HG03469 (cell line): ENCODE data around the gene CIAO3.
"Not testable (repeated sequence)": the region's sequence is repeated elsewhere in the genome, so short reads cannot be mapped to it uniquely, and the experiment has no call there.

Source experiments
- ATAC-seq: cut with Tn5 transposase; IDR thresholded peaks from one replicate; pipeline ENCODE4 v1.9.1; 2021; ENCODE audit warnings: mild to moderate bottlenecking, moderate library complexity, moderate number of reproducible peaks; ENCODE audit not compliant: unreplicated experiment

CIAO3 gene

DNA sequence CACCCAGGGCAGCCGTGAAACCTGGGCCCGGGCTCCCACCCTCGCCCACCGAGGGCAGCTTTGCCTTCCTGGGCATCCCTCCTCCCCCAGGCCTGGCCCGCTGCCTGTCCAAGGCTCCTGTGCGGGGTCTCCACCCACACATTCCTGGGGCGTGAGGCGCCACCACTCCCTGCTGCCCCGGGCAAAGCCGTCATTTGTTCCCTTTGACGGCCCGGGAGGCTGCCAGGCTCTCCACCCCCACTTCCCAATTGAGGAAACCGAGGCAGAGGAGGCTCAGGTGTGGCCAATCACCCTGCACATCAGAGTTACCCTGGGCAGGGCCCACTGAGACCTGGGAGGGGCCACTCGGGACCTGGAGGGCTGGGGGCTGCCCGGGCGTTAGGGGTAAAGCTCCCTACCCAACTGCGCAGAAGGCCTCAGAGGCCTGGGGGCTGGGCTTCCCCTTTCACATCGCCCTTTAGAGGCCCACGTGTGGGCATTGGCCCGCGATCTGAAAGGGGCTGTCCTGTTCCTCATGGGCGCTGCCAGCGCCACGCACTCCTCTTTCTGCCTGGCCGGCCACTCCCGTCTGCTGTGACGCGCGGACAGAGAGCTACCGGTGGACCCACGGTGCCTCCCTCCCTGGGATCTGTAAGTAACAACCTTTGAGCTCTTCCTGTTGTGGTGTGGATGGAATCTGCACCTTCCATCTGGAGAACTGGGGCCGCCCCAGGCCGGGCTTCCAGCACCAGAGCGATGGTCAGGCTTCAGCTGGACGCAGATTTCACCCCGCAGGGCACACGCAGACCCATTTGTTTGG, 19.9 kb upstream of the CIAO3 start, which contains the start of gene MSLN:
TSS of gene MSLN (plus strand) at position 190 of the 799 bp plus-strand sequence. CDS start 1,947 bp downstream, outside the sequence.
- ATAC-seq: no peak

DNA sequence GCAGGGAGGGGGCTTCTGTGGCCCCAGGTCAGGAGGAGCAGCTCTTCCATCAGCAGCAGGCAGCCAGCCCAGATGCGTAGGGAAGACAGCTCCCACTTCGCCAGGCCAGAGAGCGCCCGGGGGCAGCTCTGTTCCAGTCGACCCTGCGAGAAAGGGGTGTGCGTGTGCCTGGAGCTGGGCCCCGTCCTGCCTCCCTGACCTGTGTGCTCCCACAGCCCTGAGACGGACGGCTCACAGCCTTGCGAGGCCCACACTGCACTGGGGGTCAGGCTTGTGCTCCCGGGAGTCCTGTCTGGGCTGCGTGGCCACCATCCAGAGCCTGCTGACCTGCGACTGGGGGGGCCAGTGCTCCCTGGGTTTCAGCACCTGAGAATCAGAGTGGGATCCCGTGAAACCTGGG, 19.3 kb upstream of the CIAO3 start:
- no peak for ATAC-seq

DNA sequence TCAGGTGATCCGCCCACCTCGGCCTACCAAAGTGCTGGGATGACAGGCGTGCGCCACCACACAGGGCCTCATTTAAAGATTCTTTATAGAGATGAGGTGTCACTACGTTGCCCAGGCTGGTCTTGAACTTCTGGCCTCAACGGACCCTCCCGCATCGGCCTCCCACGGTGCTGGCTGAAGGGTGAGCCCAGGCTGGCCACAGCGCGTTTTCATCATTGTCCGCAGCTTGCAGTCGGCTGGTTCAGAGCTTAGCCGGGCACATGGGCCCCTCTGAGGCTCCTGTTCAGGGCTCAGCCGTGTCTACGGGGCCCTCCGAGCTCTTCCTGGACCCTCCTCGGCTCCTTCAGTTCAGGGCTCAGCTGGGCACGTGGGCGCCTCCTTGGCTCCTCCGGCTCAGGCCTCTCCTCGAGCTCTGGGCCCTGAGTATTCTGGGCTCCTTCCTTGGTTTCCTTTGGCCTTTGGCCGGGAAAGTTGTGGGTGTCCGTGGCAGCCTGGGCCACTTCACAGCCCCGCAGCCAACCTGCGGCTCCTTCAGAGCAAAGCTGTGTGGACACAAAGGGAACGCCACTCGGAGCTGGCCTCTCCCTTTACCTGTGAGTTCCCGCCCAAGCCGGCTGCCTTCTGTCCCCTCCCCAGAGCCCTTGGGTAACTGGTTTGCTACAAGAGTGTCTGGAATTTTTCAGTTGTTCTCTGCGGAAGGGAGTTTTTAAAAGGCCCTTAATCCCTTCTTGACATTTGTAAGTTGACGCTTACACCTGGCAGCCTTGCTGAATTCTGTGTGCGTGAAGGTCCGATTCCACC, 18.5 kb upstream of the CIAO3 start:
- ATAC-seq: no peak

DNA sequence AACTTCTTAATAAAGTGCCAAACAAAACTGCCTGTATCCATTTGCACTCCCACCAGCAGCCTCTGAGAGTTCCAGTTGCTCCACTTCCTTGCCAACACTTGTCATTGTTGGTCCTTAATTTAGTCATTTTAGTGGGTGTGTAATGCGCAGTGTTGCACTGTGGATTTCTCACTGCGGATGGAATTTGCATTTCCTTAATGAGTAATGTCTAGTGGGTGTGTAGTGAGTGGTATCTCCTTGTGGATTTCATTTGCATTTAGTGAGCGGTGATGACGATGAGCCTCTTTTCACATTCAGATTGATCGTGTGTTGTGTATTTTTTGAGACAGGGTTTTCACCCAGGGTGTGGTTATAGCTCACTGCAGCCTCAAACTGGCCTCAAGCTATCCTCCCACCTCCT, 15.6 kb upstream of the CIAO3 start:
- no peak for ATAC-seq

DNA sequence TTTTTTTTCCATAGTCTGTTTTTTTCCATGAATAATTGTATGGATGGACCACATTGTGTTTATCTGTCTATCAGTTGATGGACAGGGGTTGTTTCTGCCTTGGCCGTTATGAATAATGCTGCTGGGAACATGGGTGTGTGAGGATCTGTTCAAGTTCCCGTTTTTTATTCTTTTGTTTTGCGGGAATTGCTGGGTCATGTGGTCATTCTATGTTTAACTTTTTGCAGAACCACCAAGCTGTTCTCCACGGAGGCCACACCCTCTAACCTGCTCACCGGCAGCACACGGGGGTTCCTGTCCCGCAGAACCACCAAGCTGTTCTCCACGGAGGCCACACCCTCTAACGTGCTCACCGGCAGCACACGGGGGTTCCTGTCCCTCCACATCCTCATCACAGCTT, 13.9 kb upstream of the CIAO3 start:
- no peak for ATAC-seq

DNA sequence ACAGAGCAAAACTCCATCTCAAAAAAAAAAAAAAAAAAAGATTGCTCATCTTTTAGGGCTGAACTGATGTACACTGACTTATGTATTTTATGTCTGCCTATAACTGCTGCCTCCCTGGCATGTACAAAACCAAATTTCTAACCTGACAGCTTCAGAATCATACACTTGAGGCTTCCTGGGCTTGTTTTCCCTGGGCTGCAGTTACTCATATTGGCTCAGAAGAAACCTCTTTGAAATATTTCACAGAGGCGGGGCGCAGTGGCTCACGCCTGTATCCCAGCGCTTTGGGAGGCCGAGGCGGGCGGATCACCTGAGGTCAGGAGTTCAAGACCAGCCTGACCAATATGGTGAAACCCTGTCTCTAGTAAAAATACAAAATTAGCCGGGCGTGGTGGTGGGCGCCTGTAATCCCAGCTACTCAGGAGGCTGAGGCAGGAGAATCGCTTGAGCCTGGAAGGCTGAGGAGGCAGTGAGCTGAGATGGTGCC, 13.4 kb upstream of the CIAO3 start:
- not testable (repeated sequence) for ATAC-seq

DNA sequence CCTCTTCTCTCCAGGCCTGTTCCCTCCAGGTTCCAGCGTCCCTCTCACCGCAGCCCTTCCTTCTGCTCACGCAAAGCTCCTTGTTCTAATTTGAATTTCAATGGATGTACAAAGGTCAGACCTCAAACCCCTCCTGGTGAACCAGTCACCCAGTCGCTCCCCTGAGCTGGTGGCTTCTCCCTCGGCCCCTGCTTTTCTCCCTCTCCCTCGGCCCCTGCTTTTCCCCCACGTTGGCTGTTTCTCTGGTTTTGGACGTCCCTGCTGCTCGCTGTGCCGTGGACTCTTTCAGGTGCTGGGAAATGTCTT, 11.2 kb upstream of the CIAO3 start:
- no peak for ATAC-seq

DNA sequence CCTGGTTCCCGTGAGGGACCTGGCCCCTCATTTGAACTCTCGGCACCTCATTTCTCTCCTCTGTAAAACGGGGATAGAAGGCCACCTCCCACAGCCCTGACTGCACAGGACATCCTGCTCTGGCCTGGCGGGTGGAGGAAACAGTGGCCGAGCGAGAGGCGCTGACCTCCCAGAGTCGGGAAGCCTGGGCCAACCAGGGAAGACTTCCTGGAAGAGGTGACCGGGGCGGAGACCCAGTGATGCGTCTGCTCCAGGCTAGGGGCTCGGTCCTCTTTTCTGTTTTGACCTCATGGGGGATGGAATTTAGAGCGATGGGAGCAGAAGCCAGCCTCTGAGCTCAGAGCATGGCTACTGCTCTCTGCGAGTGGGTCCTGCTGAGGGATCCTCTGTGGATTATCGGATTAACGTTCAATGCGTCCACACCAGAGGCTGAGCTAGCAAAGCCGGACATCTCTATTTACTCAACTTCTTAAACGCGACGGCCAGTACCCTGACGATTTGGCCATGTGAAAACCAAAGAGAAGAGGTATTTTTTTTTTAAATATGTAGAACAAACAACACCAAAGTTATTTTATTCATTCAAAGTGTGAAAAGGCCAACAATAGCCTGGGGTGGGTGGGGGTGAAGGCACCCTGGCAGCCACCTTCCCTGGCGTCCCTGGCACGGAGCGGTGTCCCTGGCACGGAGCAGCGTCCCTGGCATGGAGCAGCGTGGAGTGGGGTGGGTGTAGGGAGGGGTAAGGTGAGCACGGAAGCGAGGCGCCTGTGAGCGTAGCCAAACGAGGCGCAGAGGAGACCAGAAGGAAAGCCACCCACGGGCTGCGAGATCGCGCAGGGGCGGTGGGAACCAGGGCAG, 10.6 kb upstream of the CIAO3 start:
- ATAC-seq: no peak

DNA sequence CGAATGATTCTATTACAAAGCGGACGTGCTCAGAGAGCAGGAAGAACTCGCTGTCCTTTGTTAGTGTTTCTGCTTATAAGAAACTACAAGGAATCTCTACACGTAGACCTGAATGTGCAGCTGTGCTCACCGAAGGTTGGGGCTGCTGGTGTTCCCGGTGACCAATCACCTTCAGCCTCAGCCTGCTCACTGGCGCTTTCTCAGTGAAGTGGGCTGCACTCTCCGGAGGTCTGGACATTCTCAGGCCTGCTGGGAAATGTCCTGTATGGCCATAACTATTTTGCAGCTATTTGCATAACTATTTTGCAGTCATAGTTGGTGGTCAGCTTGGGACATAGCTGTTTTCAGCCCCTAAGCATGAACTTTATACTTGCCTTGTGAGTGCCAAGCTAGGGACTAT, 9.7 kb upstream of the CIAO3 start:
- no peak for ATAC-seq

DNA sequence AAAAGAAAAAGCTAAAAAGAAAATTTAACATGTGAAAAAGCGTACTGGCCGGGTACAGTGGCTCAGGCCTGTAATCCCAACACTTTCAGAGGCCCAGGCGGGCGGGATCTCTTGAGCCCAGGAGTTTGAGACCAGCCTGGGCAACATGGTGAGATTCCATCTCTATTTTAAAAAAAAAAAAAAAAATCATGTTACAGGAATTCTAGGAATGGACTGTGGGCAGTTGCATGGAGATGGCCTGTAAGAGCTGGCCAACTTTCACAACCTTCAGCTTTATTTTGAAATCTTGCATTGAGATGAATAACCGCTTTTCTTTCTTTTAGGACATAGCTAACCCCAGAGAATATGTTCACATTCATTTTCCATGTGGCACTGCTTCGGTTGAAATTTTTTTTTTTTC, 8.2 kb upstream of the CIAO3 start:
- no peak for ATAC-seq

DNA sequence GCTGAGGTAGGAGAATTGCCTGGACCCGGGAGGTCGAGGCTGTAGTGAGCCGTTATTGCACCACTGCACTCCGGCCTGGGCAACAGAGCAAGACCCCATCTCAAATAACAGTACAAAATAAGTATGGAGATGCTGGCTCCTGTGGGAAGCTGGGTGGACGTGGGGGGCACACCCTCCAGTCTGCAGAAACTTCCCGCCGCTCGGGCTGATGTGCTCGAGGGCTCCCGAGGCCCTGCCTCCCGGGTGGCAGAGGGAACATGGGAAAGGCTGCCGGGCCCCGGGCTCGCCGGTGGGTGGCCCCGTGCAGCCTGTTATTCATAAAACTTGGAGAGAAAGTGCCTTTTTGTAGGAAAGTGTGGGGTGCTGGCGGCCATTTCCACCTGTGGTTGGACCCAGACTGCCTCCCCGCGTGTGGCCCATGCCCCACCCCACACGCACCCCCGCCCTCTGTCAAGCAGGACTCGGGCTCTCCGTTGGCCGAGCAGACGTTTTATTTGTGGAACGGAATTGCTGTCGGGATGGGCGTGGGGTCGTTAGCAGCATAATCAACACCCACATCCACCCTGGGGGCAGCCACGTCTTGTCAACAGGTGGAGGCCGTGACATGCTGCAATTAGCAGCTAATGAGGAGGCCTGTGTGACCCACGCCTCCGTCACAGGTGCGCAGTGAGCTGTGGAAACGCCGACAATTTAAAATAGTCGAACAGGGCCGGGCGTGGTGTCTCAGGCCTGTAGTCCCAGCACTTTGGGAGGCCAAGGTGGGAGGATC, 7.4 kb upstream of the CIAO3 start:
- no peak for ATAC-seq

DNA sequence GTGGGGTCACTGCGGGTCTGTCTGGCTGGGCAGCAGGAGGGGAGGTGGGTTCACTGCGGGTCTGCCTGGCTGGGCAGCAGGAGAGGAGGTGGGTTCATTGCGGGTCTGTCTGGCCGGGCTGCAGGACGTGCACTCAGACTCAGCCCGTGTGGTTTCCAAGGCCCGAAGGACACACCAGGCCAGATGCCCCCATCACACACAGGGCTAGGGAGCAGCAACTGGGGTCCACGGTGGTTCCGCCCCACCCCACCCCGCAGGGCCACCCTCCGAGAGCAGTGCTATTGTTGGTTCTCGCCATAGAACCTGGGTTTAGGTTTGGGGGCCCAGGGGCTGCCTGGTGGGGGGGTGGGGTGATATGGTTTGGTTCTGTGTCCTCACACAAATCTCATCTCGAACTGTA, 5.8 kb upstream of the CIAO3 start:
- no peak for ATAC-seq

DNA sequence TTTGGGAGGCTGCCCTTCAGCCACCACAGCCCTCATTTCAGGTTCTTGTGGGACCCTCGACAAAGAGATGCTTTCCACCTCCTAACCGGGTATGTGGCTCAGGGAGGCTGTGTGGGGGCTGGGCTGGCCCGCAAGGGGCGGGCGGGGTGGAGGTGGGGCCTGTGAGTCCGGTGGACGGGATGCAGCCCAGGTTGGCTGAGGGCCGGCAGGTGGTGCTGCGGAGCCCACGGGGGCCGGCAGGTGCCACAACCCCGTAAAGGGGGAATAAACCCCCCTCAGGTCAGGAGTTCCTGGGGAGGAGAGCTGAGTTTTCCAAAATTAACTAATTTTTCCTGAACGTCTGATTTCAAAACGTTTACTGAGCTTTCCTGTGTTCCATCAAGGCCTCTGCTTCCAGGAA, 4.9 kb upstream of the CIAO3 start:
- ATAC-seq: no peak

DNA sequence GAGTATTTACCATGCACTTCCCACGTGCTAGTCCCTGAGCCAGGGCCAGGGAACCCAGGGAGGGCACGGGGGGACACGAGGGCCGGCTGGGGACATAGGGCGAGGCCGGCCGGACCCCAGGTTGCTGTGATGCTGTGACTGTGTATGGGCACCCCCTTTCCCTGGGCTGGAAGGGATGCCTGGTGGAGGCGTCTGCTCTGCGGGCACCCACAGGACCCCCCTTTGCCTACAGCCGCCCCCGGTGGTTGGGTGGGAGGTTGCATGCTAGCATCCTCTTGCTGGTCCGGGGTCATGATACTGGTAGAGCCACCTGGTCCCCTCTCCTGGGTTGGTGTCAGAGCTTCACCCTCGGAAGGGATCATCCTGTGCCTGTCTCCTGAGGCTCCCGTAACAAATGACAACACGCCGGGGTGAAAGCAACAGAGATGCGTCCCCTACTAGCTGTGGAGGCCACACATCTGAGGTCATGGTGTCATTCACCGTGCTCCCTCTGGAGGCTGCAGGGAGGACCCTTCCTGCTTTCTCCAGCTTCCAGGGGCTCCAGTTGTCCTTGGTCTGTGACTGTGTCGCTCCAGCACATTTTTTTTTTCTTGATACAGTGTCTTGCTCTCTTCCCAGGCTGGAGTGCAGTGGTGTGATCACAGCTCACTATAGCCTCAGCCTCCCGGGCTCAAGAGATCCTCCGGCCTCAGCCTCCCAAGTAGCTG, 3.1 kb upstream of the CIAO3 start:
- no peak for ATAC-seq

DNA sequence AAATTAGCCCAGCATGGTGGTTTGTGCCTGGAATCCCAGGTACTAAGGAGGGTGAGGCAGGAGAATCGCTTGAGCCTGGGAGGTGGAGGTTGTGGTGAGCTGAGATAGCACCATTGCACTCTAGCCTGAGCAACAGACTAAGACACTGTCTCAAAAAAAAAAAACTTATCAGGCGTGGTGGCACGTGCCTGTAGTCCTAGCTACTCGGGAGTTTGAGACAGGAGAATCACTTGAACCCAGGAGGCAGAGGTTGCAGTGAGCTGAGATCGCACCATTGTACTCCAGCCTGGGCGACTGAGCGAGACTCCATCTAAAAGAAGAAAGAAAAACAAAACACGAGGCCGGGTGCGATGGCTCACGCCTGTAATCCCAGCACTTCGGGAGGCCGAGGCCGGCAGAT, 2.1 kb upstream of the CIAO3 start:
- ATAC-seq: not testable (repeated sequence)

DNA sequence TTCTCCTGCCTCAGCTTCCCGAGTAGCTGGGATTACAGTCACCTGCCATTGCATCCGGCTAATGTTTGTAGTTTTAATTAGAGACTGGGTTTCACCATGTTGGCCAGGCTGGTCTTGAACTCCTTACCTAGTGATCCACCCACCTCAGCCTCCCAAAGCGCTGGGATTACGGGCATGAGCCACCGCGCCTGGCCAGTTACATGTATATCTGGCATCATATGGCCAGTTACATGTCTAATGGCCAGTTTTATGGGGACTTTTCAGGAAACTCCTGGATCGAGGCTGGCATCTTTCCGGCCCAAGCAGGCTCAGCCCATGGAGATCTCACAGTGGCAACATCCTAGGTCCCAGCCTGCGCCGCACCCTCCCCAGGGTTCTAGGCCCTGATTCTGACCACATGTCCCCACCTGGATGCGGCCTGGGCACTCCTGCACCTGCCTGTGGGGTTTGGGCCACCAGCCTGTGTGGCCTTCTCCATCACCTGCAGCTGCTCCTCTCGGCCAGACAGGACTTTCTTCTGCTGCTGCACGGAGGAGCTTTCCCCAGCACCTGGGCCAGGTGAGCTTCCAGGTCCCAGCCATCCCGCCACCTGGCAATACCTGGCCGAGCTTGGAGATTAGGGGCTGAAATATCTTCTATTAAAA, 1.3 kb upstream of the CIAO3 start:
- no peak for ATAC-seq

DNA sequence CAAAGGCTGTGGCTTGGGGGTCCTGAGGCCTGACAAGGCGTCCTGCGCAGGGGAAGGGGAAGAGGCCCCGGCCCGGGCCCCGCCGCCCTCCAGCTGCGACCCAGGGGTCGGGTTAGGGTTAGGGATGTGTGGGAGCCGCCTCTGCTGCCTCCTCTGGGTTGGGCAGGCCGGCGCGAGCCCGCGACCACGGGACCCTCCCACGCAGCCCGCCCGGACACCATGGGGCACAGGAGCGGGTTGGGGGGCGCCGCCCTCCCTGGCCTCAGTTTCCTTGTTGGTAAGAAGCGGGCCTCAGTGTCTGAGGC, 386 bp downstream of the CIAO3 start:
- ATAC-seq: no peak

DNA sequence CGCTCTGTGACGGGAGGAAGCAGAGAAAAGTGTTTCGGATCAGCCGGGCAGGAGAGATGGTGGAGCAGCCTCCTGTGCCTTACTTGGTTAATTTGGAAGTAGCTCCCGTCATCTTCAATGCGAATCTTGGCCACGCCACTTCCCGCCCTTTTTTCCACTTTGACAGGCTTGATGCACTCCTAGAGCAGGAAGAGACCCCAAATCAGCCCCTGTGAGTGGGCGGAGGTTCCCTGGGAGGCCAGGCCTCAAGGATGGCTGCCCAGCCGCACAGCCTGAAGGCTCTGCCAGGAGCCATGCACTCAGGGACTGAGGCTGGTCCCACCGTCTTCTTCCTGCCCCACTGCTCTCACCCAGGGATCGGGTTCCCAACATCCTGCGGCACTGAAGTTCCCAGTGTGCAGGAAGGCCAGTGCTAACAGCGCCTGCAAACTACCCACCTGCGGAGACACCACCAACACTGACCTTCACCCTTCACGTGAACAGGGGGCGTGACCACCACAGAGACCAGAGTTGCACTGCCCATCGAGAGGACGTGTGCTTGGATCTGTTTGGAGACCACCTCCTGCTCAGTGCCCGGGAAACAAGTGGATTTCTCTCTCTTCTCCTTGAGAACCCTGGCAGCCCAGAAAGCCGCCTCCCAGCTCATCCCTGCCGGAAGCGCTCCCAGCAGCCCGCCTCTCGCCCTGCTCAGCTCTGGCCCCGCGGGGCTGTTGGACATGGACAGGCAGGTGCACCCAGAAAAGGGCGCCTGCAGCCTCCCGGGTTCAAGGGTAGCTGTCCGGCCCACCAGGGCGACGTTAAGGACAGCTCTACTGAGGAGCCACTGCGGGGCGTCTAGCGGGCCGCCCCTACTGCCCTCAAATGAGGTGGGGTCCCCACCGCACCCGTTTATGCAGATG, 988 bp downstream of the CIAO3 start:
- ATAC-seq: no peak
